Measurements from ENCODE around the gene SMYD2.

Gene SMYD2

GRCh38 chr1:214289574-214290272 lies 8.8 kb downstream of the SMYD2 start:
- no peak for TF ChIP-seq CTCF (IDR thresholded peaks at IDR 0.05; ENCODE audit: borderline replicate concordance, control extremely low read depth, extremely low read depth, insufficient read depth, missing control alignments)
- no peak for DNase-seq (ENCODE audit: low spot score)
- in situ Hi-C loops (cut with MboI; ENCODE audit: low sequenced_read_pairs, unreplicated experiment), result no loop called here

GRCh38 chr1:214290424-214291037 lies 9.6 kb downstream of the SMYD2 start:
- in situ Hi-C loops (cut with MboI; ENCODE audit: low sequenced_read_pairs, unreplicated experiment), result no loop called here
- no peak for TF ChIP-seq CTCF (IDR thresholded peaks at IDR 0.05; ENCODE audit: borderline replicate concordance, control extremely low read depth, extremely low read depth, insufficient read depth, missing control alignments)
- no peak for DNase-seq (ENCODE audit: low spot score)

GRCh38 chr1:214292322-214292721 lies 11.4 kb downstream of the SMYD2 start:
- no peak for TF ChIP-seq CTCF (IDR thresholded peaks at IDR 0.05; ENCODE audit: borderline replicate concordance, control extremely low read depth, extremely low read depth, insufficient read depth, missing control alignments)
- in situ Hi-C loops (cut with MboI; ENCODE audit: low sequenced_read_pairs, unreplicated experiment), result no loop called here
- DNase-seq (ENCODE audit: low spot score), result no peak

GRCh38 chr1:214295934-214296333 lies 15.0 kb downstream of the SMYD2 start:
- in situ Hi-C loops (cut with MboI; ENCODE audit: low sequenced_read_pairs, unreplicated experiment), result no loop called here
- no peak for DNase-seq (ENCODE audit: low spot score)
- no peak for TF ChIP-seq CTCF (IDR thresholded peaks at IDR 0.05; ENCODE audit: borderline replicate concordance, control extremely low read depth, extremely low read depth, insufficient read depth, missing control alignments)

GRCh38 chr1:214296860-214297745 lies 16.1 kb downstream of the SMYD2 start:
- in situ Hi-C loops (cut with MboI; ENCODE audit: low sequenced_read_pairs, unreplicated experiment), result no loop called here
- no peak for DNase-seq (ENCODE audit: low spot score)
- TF ChIP-seq CTCF (IDR thresholded peaks at IDR 0.05; ENCODE audit: borderline replicate concordance, control extremely low read depth, extremely low read depth, insufficient read depth, missing control alignments), result no peak

- no peak for DNase-seq (ENCODE audit: low spot score)
- TF ChIP-seq CTCF (IDR thresholded peaks at IDR 0.05; ENCODE audit: borderline replicate concordance, control extremely low read depth, extremely low read depth, insufficient read depth, missing control alignments), result no peak
- in situ Hi-C loops (cut with MboI; ENCODE audit: low sequenced_read_pairs, unreplicated experiment), result no loop called here
Observed at GRCh38 chr1:214300149-214300780, 19.3 kb downstream of the SMYD2 start.

Measured in GM13976 (cell line).